HepG2 (cell line): ENCODE measurements around the gene CATSPERD. TPM values are rescaled to one million over a fixed set of nuclear protein-coding genes. Genes with fewer than 3 reads are reported as not detected.

Experiments
- ATF5 ChIP-seq: sonication (generic); formaldehyde crosslinking; IDR thresholded peaks from 2 replicates; pipeline ENCODE4 v1.4.0; 2020; ENCODE audit warnings: mild to moderate bottlenecking, low read depth, missing genetic modification reagents
- CBX1 ChIP-seq: IDR thresholded peaks from one replicate; pipeline ENCODE4 v1.6.1; 2016; ENCODE audit warnings: antibody characterized with exemption, low read depth
- CHCHD3 ChIP-seq: sonication (generic); formaldehyde crosslinking; IDR thresholded peaks from 2 replicates; pipeline ENCODE4 v1.8.0; 2022; ENCODE audit warnings: mild to moderate bottlenecking, missing genetic modification reagents, moderate library complexity
- EHMT2 ChIP-seq: fragments of 200-600 bp; sonication (generic); IDR thresholded peaks from 2 replicates; pipeline ENCODE4 v1.7.0; 2017; ENCODE audit warnings: antibody characterized with exemption, low read depth, low read length, borderline replicate concordance
- EP300 ChIP-seq, 3 experiments: sonication (generic) in 1 of 3; formaldehyde crosslinking in 1 of 3; IDR thresholded peaks; 2 replicates each; pipeline versions ENCODE4 v1.5.1 to v1.6.1; 2011 to 2020; ENCODE audit warnings: low read depth in 2 of 3, low read length in 2 of 3, borderline replicate concordance in 1 of 3, improper control_type of control experiment in 1 of 3, mild to moderate bottlenecking in 1 of 3, missing genetic modification reagents in 1 of 3, moderate library complexity in 1 of 3
- JDP2 ChIP-seq: sonication (generic); formaldehyde crosslinking; IDR thresholded peaks from 2 replicates; pipeline ENCODE4 v1.8.1; 2022; ENCODE audit warnings: missing genetic modification reagents, borderline replicate concordance
- KMT2B ChIP-seq: IDR thresholded peaks from 2 replicates; pipeline ENCODE4 v1.6.1; 2016; ENCODE audit warnings: missing genetic modification reagents, missing compliant biosample characterization
- MLX ChIP-seq: IDR thresholded peaks from 2 replicates; pipeline ENCODE4 v1.6.1; 2016
- RARA ChIP-seq: IDR thresholded peaks from 2 replicates; pipeline ENCODE4 v1.6.1; 2016; ENCODE audit warnings: missing genetic modification reagents, missing compliant biosample characterization
- SMAD9 ChIP-seq: sonication (generic); formaldehyde crosslinking; IDR thresholded peaks from 2 replicates; pipeline ENCODE4 v1.5.1; 2020; ENCODE audit warnings: mild to moderate bottlenecking, missing genetic modification reagents
- SNAPC2 ChIP-seq: sonication (generic); formaldehyde crosslinking; IDR thresholded peaks from 2 replicates; pipeline ENCODE4 v1.8.1; 2022; ENCODE audit warnings: mild to moderate bottlenecking, missing genetic modification reagents
- SOX5 ChIP-seq: IDR thresholded peaks from 2 replicates; pipeline ENCODE4 v1.6.1; 2016; ENCODE audit warnings: borderline replicate concordance
- SRF ChIP-seq: IDR thresholded peaks from 2 replicates; pipeline ENCODE4 v1.6.1; 2011; ENCODE audit warnings: mild to moderate bottlenecking, low read depth, low read length, moderate library complexity
- TBP ChIP-seq: sonication (generic); formaldehyde crosslinking; IDR thresholded peaks from 2 replicates; pipeline ENCODE4 v1.5.0; 2020; ENCODE audit warnings: missing genetic modification reagents
- ZBTB33 ChIP-seq: sonication (generic); formaldehyde crosslinking; IDR thresholded peaks from 2 replicates; pipeline ENCODE4 v1.4.0; 2020; ENCODE audit warnings: missing genetic modification reagents
- ZBTB7A ChIP-seq: sonication (generic); formaldehyde crosslinking; IDR thresholded peaks from 2 replicates; pipeline ENCODE4 v1.8.0; 2022; ENCODE audit warnings: mild to moderate bottlenecking, missing genetic modification reagents
- ZC3H13 ChIP-seq: sonication (generic); formaldehyde crosslinking; IDR thresholded peaks from 2 replicates; pipeline ENCODE4 v1.8.1; 2023; ENCODE audit warnings: mild to moderate bottlenecking, missing genetic modification reagents, moderate library complexity
- ZFP91 ChIP-seq: sonication (generic); formaldehyde crosslinking; IDR thresholded peaks from 2 replicates; pipeline ENCODE4 v1.9.0; 2022; ENCODE audit warnings: missing genetic modification reagents, mild to moderate bottlenecking, borderline replicate concordance
- ZNF18 ChIP-seq: sonication (generic); formaldehyde crosslinking; IDR thresholded peaks from 2 replicates; pipeline ENCODE4 v1.8.0; 2022; ENCODE audit warnings: mild to moderate bottlenecking, missing genetic modification reagents; ENCODE audit not compliant: insufficient replicate concordance
- ZNF598 ChIP-seq: sonication (generic); formaldehyde crosslinking; IDR thresholded peaks from 2 replicates; pipeline ENCODE4 v1.5.1; 2020; ENCODE audit warnings: mild to moderate bottlenecking, missing genetic modification reagents, borderline replicate concordance
- ZNF709 ChIP-seq: sonication (generic); formaldehyde crosslinking; IDR thresholded peaks from 2 replicates; pipeline ENCODE4 v1.5.0; 2020; ENCODE audit warnings: mild to moderate bottlenecking, missing genetic modification reagents
- polyA plus RNA-seq, 8 experiments: library from polyadenylated mRNA; depleted of rRNA in 3 of 8; stranded (reverse) in 7 of 8; unstranded in 1 of 8; fragments of >200 nt; fragmentation: Illumina TruSeq in 4 of 8; extraction: Trizol in 4 of 8; gene quantifications; 2 replicates each; pipeline versions ENCODE4 v1.2.1 to v1.2.3, GENCODE V29; 2011 to 2016; ENCODE audit warnings: low read depth in 4 of 8, missing spikeins in 1 of 8, mixed read lengths in 1 of 8; ENCODE audit not compliant: insufficient read depth in 1 of 8
- total RNA-seq, 5 experiments: library from RNA; depleted of rRNA; stranded (reverse); fragments of >200 nt; fragmentation: Illumina TruSeq; extraction: Trizol; gene quantifications; 2 replicates each; pipeline ENCODE4 v1.2.3, GENCODE V29; 2016; ENCODE audit warnings: low read depth in 1 of 5

Gene CATSPERD
- total and polyA plus RNA-seq, 2 of the 13 experiments (the other 11 are each of a cell fraction or from before 2014, with no cell fraction given) = 0.04 TPM; not detected in 1

GRCh38 chr19:5827891-5828660 is 107.6 kb downstream of the CATSPERD start (continued):
- TF ChIP-seq ZNF18 (CRISPR knock-in tag) = peak; percentile 78
- peak; percentile 54; the same call in 1 of the 2 replicates for TF ChIP-seq TBP (CRISPR knock-in tag)
- TF ChIP-seq CBX1 = peak; percentile 61
- TF ChIP-seq SRF = no peak
- no peak for TF ChIP-seq EHMT2
- peak; percentile 98 for TF ChIP-seq SMAD9 (CRISPR knock-in tag)
- TF ChIP-seq RARA (CRISPR knock-in tag) = peak; percentile 15; the same call in 1 of the 2 replicates
- TF ChIP-seq CHCHD3 (CRISPR knock-in tag) = no peak
- TF ChIP-seq ZBTB7A (CRISPR knock-in tag) = peak; percentile 55; the same call in 1 of the 2 replicates
- peak; percentile 80 for TF ChIP-seq ZNF709
- peak; percentile 92; the same call in 1 of the 2 replicates for TF ChIP-seq ZNF598 (CRISPR knock-in tag)
- no peak for TF ChIP-seq EP300 (IDR thresholded peaks at IDR 0.05; ENCODE audit: low read depth in 2 of 2, low read length in 2 of 2)
- TF ChIP-seq EP300 (CRISPR knock-in tag; IDR thresholded peaks at IDR 0.05; ENCODE audit: borderline replicate concordance) = peak; percentile 64
- TF ChIP-seq ATF5 (CRISPR knock-in tag) = no peak
- TF ChIP-seq ZBTB33 (CRISPR knock-in tag) = 0 out of 2 replicates have a peak, but pooled peaks have one; percentile 6
- peak; percentile 55 for TF ChIP-seq SOX5 (CRISPR knock-in tag)
- TF ChIP-seq SNAPC2 = peak; percentile 86
- TF ChIP-seq MLX (CRISPR knock-in tag) = peak; percentile 69; the same call in 1 of the 2 replicates
- TF ChIP-seq ZC3H13 (CRISPR knock-in tag) = peak; percentile 100
- peak; percentile 29; the same call in 1 of the 2 replicates for TF ChIP-seq KMT2B (CRISPR knock-in tag)
- TF ChIP-seq JDP2 (CRISPR knock-in tag) = no peak
- peak; percentile 89; the same call in 1 of the 2 replicates for TF ChIP-seq ZFP91 (CRISPR knock-in tag)
